Measurements from ENCODE around the gene ULBP1.
"Not testable (repeated sequence)": the region's sequence is repeated elsewhere in the genome, so short reads cannot be mapped to it uniquely, and the experiment has no call there.

The ULBP1 gene

DNA sequence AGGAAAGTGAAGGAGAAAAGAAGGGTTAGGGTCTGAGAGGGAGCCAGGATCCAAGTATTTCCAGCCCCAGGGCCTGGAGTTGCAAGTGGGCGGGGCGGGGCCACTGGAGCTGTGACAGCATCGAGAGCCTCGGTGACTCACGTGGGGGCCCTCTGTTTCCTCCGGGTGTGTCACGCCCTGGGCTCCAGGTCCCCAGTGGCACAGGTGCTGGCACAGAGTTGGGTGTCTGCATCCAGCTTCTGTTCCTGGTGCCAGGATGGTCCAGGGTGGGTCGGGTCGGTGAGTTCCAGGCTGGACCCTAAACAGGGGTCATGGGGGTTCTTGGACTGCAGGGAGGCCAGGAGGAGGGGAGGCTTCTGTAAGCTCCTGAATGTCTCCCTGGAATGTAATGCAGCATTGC lies 44.8 kb downstream of the ULBP1 start:
- DNase-seq = no peak

DNA sequence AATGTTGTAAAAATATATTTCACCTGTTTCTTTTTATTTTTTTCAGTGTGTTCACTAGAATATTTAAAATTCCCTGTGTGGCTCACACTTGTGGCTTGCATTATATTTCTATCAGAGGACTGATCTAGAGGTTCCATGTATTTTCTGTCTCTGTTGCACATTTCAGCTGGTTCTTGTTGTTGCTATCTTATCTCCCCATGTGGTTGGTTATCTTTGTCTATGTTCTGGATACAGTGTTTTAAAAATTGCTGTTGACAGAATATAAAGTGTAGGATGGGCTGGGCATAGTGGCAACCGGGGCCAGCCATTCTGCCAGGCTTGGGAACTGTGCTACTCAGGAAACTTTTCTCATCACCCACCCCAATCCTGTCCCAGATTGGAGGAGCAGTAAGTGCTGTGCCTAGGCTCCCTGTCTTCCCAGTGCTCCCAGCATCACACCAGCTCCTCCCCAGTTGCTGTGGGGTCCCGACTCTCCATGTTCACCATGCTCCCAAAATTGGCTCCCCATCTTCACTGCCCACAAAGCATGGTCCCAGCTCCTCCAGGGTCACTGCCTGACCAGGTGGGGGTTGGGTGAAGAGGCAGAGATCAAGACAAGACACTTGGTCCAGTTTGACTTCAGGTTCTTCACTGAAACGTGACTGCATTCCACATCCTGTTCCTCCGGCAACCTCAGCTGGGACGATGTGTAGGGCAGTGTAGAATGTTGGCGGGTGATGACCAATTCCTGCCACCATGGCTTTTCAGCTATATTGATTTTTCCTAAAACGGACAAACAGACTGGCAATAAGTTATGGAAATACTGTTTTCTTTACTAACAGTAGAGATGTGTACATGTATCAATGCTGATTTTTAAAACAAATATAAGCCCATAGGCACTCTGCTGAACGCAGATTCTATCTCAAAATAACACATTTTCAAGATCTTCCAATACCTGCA lies 49.4 kb downstream of the ULBP1 start:
- DNase-seq = not testable (repeated sequence)

DNA sequence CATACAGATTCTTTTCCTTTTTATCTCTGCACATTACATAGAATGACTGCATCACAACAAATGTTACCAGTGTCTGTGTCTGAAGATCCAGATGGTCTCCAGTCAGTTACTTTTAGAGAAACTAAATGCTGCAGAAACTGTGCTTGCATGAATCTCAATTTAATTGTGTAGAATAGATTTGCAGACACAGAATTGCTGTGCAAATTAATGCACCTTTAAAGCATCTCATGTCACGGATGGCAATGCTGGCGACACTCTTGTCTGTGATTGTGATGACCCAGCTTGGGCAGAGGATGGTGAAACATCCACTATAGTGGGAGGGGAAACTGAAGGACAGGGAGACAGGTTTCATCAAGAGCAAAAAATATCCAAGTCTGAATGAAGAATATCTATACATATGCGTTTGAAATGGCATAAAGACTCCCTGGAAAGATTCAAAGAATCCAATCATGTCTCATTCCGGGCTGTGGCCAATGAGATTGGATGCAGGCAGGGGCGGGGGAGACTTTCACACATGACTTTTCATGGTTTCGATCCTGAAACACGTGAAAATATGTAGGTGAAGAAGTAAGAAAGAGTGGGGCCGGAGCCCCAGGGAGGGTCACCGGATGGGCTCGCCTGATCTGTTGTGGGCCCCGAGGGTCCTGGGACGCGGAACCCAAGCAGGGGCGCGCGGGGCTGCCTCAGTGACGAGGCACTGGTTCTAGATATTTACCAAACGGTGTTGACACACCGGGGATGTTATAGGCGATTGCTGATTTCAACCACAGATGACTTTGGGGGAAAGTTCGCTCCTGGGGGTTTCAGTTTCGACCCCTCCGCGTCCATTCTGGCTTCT lies 50.3 kb downstream of the ULBP1 start:
- not testable (repeated sequence) for DNase-seq

DNA sequence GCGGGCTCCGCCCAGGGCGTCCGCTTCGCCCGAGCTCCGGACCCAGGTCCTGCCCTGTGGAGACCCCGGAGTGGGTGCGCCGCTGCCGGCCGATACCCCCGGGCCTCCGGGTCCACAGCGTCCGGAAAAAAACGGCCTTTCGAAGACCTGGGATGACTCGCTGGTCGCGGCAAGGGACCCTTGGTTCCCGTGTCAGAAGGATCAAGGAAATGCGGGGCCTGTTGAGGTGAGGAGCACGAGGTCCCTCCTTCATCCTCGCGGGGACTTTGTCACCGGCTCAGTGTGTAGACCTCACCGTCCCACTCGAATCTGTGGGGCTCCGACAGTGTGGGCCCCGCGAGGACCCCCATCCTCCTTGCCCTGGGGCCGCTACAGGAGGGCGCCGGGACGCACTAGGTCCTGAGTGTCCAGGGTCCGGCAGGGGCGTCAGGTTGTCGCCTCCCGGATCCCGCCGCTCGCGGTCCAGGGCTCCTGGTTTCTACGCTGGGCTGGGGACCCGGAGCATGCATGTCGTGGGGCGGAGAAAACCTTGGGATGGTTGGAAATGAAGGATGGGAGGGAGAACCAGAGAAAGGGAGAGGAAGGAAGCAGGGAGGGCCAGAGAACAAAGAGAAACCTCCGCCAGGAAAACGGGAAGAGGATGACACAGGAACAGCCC lies 51.0 kb downstream of the ULBP1 start:
- DNase-seq = not testable (repeated sequence)

DNA sequence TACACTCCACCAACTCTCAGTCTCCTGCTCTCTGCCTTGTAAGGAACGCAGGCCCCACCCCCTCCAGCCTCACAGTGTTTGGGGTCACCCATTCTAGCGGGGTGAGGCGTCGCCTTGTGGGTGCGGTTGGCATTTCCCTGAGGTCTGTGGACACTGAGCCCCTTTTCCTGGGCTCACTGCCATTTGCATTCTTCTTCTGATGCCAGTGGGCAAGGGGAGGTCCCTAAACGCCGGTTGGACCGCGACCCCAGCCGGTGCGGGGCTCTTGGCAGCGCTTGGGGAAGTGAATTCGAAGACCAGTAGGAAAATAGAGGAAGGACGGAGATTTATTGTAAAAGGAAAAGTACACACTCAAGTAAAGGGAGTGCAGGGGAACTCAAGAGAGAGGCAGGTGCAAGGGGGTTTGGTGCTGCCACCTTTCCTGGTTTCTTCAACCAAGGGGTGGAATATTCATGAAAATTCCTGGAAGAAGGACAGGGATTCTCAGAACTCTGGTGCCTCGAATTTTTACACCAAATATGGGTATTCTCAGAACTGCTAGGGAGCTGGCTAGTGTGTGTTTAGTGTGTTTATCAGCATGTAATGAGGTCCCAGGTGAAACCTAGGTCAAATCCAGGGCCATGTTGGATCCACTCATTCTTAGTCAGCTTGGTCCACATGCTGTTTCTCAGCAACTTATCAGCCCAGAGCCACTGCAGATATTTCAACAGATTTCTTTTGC lies 51.7 kb downstream of the ULBP1 start:
- not testable (repeated sequence) for DNase-seq

DNA sequence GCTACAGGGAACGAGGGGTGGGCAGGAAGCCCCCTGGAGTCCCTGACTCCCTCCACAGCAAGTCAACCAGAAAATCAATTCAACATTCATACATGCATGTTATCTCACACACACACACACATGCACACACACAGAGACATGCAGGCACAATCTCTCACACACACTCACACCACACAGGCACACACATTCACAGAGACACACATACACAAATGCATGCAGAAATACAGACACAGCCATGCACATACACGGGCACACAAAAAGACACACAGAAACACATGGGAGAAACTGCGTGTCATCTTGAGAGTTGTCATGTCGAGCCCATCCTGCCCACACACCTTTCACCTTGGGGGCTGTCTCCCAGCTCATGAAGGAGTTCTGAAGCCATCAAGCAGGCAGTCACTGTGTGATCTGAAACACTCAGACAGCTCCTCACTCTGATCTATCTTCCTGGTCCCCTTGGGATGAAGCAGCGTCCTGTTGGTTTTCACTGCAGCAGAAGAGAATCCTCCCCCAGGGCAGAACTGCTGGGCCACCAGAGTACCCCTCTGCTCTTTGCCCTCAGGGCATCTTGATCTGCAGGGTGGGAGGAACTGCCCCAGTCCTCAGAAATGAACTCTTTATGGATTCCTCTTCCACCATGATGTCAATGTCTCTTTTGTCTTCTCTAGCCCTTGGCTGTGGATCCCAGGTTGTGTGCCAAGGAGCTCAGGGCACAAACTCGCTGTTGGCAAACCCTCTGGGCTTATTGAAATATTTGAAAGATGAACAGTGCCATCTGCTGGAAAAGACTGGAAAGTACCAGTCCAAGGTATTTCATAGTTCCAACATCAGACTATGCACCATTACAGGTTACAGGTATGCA lies 52.8 kb downstream of the ULBP1 start:
- DNase-seq = peak; percentile 59

DNA sequence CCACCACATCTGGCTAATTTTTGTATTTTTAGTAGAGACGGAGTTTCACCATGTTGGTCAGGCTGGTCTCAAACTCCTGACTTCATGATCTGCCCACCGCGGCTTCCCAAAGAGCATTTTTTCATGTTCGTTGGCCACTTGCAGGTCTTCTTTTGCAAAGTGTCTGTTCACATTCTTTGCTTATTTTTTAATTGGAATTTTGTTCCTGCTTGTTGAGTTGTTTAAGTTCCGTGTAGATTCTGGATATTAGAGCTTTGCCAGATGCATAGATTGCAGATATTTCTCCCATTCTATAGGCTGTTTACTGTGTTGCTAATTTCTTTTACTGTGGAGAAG lies 53.4 kb downstream of the ULBP1 start:
- not testable (repeated sequence) for DNase-seq

DNA sequence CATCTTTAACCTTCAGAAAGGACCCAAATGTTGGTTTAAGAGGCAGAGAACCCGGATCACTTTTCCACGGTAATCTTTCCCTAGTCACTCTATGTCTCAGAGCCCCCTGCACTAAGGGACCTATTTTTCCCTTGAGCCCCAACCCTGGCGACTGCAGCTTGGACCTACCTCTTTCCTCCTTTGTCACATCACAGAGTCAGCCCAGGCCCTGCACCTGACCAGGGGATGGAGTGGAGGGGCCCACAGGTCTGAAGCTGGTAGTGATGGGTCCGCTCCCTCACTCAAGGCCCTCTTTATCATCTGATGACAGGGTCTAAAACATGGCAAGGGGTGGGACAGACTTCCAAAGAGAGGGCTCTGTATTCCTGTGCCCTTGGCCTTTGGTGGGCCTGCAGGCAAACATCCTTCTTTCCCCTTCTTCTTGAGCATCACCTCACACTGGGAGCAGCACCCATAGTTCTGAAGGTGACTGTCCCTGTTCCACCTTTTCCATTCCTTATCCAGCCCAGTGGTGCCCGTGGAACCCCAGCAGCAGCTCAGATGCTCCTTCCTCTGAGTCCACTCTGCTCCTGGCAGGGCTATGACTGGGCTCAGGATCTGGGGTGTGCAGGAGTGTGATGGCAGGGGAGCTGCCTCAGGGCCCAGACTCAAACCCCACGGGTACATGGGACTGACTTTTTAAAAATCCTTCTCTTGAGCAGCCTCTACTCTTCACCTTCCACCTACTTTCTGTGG lies 55.3 kb downstream of the ULBP1 start:
- no peak for DNase-seq

DNA sequence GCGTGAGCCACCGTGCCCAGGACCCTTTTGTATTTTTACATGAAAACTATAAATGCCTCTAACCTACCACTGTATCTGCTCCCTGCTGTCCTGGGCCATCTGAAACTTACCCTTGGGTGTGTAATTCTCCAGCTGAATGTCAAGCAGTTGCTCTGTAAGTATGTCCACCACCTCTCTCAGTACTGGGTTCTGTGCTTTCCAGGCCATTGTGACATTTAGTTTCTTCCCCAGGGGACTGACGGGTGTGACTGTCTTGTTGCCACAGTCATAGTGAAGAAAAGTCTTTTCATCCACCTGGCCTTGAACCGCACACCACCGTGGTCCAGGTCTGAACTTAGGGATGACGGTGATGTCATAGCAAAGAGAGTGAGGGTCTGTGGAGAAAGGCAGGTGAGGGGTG lies 58.1 kb downstream of the ULBP1 start:
- DNase-seq = not testable (repeated sequence)
